B cell (primary cell): ENCODE results near the gene UNC5C. TPM values are rescaled to one million over a fixed set of nuclear protein-coding genes. Genes with fewer than 3 reads are reported as not detected.

Source experiments
- ATAC-seq: fragments of 200-7000 bp; cut with Tn5 transposase; one replicate; pipeline ENCODE4 v1.10.0; 2021; ENCODE audit warnings: low read depth, mild to moderate bottlenecking, moderate number of reproducible peaks, moderate library complexity
- CTCF ChIA-PET: fragments of 350-600 bp; sonication (Branson Sonifier 250); formaldehyde crosslinking; loops from one replicate; lab custom pipeline; 2021; ENCODE audit warnings: antibody characterized with exemption, inconsistent platforms; lab: Charles Lee
- POLR2A ChIA-PET: fragments of 350-600 bp; sonication (Branson Sonifier 250); formaldehyde crosslinking; loops from one replicate; lab custom pipeline; 2021; ENCODE audit warnings: antibody characterized with exemption; lab: Charles Lee
- DNase-seq: peaks from one replicate; pipeline ENCODE4 v3.0.0; 2013
- H2AFZ ChIP-seq: 2 replicates; pipeline ENCODE4 v1.6.1; 2012; ENCODE audit warnings: mild to moderate bottlenecking, low read depth, low read length; ENCODE audit not compliant: insufficient read depth, poor library complexity, severe bottlenecking
- H3K27ac ChIP-seq, 2 donors: 1 replicate in 1 of 2; 2 replicates in 1 of 2; pipeline ENCODE4 v1.5.1; 2012 to 2013; ENCODE audit warnings: low read length in 2 of 2, mild to moderate bottlenecking in 2 of 2, moderate library complexity in 1 of 2
- H3K27me3 ChIP-seq, 4 experiments: fragments of 200-600 bp in 1 of 4; sonication (generic) in 1 of 4; replicated peaks in 1 of 4; 1 replicate in 2 of 4; 2 replicates in 2 of 4; pipeline versions ENCODE4 v1.6.1 to v1.7.0; 2013 to 2016; ENCODE audit warnings: low read length in 3 of 4, mild to moderate bottlenecking in 2 of 4, mixed read lengths in 1 of 4, moderate library complexity in 1 of 4; ENCODE audit not compliant: insufficient read depth in 4 of 4, control insufficient read depth in 3 of 4; ENCODE audit errors: control extremely low read depth in 1 of 4
- H3K36me3 ChIP-seq, 2 experiments: replicated peaks in 1 of 2; 1 replicate in 1 of 2; 2 replicates in 1 of 2; pipeline versions ENCODE4 v1.6.1 to v1.7.1; 2013; ENCODE audit warnings: low read length in 1 of 2; ENCODE audit not compliant: insufficient read depth in 2 of 2, control insufficient read depth in 1 of 2; ENCODE audit errors: control extremely low read depth in 1 of 2, extremely low read depth in 1 of 2
- H3K4me1 ChIP-seq, 2 donors: fragments of 200-600 bp in 1 of 2; sonication (generic) in 1 of 2; 1 replicate in 1 of 2; 2 replicates in 1 of 2; pipeline versions ENCODE4 v1.5.1 to v1.6.1; 2013 to 2017; ENCODE audit warnings: low read length in 2 of 2; ENCODE audit not compliant: control insufficient read depth in 2 of 2, insufficient read depth in 2 of 2
- H3K4me2 ChIP-seq: replicated peaks from 2 replicates; pipeline ENCODE3; 2012; ENCODE audit warnings: mild to moderate bottlenecking, low read depth, low read length; ENCODE audit not compliant: poor library complexity, severe bottlenecking
- H3K4me3 ChIP-seq, 5 experiments: fragments of 200-600 bp in 1 of 5; sonication (generic) in 1 of 5; 1 replicate in 3 of 5; 2 replicates in 2 of 5; pipeline versions ENCODE4 v1.5.1 to v1.7.0; 2011 to 2016; ENCODE audit warnings: low read length in 4 of 5, mild to moderate bottlenecking in 4 of 5, low read depth in 2 of 5, control low read depth in 1 of 5, moderate library complexity in 1 of 5; ENCODE audit not compliant: insufficient read depth in 1 of 5; ENCODE audit errors: control extremely low read depth in 1 of 5, extremely low read depth in 1 of 5
- H3K79me2 ChIP-seq: fragments of 200-600 bp; sonication (generic); one replicate; pipeline ENCODE4 v1.6.0; 2016; ENCODE audit warnings: low read length; ENCODE audit not compliant: control insufficient read depth, insufficient read depth
- H3K9ac ChIP-seq: fragments of 200-600 bp; sonication (generic); 2 replicates; pipeline ENCODE4 v1.6.1; 2017; ENCODE audit warnings: mild to moderate bottlenecking, low read length, moderate library complexity
- H3K9me3 ChIP-seq, 3 donors: one replicate each; pipeline versions ENCODE4 v1.6.1 to v1.7.1; 2013; ENCODE audit warnings: low read length in 2 of 3; ENCODE audit not compliant: control insufficient read depth in 2 of 3, insufficient read depth in 1 of 3; ENCODE audit errors: control extremely low read depth in 1 of 3
- H4K20me1 ChIP-seq: 2 replicates; pipeline ENCODE4 v1.6.0; 2012; ENCODE audit warnings: mild to moderate bottlenecking, low read length; ENCODE audit not compliant: insufficient read depth, control insufficient read depth, poor library complexity, severe bottlenecking
- H3K27ac Mint-ChIP-seq: one replicate; pipeline ENCODE4 v1.8.0; 2021; ENCODE audit warnings: mixed read lengths
- H3K27me3 Mint-ChIP-seq: one replicate; pipeline ENCODE4 v1.8.0; 2021; ENCODE audit warnings: mixed read lengths
- H3K4me1 Mint-ChIP-seq: one replicate; pipeline ENCODE4 v1.8.0; 2021; ENCODE audit warnings: mixed read lengths
- H3K4me3 Mint-ChIP-seq: one replicate; pipeline ENCODE4 v1.8.0; 2021; ENCODE audit warnings: mixed read lengths
- H3K9me3 Mint-ChIP-seq: one replicate; pipeline ENCODE4 v1.8.0; 2022; ENCODE audit warnings: mixed read lengths; ENCODE audit not compliant: insufficient read depth
- CTCF ChIP-seq: fragments of 200-600 bp; IDR thresholded peaks from one replicate; pipeline ENCODE4 v1.8.0; 2022; ENCODE audit warnings: antibody characterized with exemption, mild to moderate bottlenecking
- EZH2 ChIP-seq: IDR thresholded peaks from 2 replicates; pipeline ENCODE4 v1.6.1; 2012; ENCODE audit warnings: borderline replicate concordance, low read depth, mild to moderate bottlenecking, moderate library complexity, low read length; ENCODE audit not compliant: insufficient read depth, poor library complexity, severe bottlenecking
- WGBS: methylation state at CpG from one replicate; pipeline ENCODE4 v1.1.5; 2013; ENCODE audit warnings: missing lambda C conversion rate; ENCODE audit not compliant: insufficient coverage; 5-methylcytosine and 5-hydroxymethylcytosine counted together
- intact Hi-C: fragments of 100-400 bp; cut with micrococcal nuclease; formaldehyde crosslinking; loops from one replicate; pipeline ENCODE4 v1.10.0; 2022
- polyA plus RNA-seq: library from polyadenylated mRNA; depleted of rRNA; stranded (reverse); fragments of >200 nt; gene quantifications from 2 replicates; pipeline ENCODE4 v1.2.3, GENCODE V29; 2012
- total RNA-seq, 2 donors: library from RNA; stranded (reverse); fragments of 120-200 nt in 1 of 2; gene quantifications; 1 replicate in 1 of 2; 2 replicates in 1 of 2; pipeline versions ENCODE4 v1.2.3 to v1.2.4, GENCODE V29; 2013 to 2022

UNC5C gene
- total and polyA plus RNA-seq, 2 donors (not counting 1 experiment from before 2014, with no cell fraction given) = not detected

GRCh38 chr4:95204267-95204844, 344.4 kb downstream of the UNC5C start:
- Histone ChIP-seq H3K27me3 (no peaks in the 10 kb centered on the region), H3K79me2 (no peaks in the 10 kb centered on the region), H3K27ac (no peak overlapping the region), H3K4me3 (no peak overlapping the region), H3K4me2 (no peak overlapping the region), H2AFZ (no peak overlapping the region), H3K9ac (no peak overlapping the region), H3K4me1 (no peaks in the 10 kb centered on the region), H3K9me3 (no peaks in the 10 kb centered on the region), H3K36me3 (no peaks in the 10 kb centered on the region), H4K20me1 (no peaks in the 10 kb centered on the region)
- ATAC-seq (no peak), DNase-seq (no peak)
- ChIA-PET POLR2A (no interaction called here), CTCF (no interaction called here)
- intact Hi-C loops = no loop called here
- Mint-ChIP-seq H3K27me3 (no peaks in the 10 kb centered on the region), H3K9me3 (no peaks in the 10 kb centered on the region), H3K4me1 (no peaks in the 10 kb centered on the region), H3K27ac (no peak overlapping the region), H3K4me3 (no peak overlapping the region)
- WGBS = 89% methylated on average over 8 of the region's 8 CpGs
- TF ChIP-seq EZH2 = no peak
- no peak for TF ChIP-seq CTCF

- H2AFZ ChIP-seq = no peak overlapping the region
- H3K27me3 ChIP-seq = no peaks in the 10 kb centered on the region
- Mint-ChIP-seq H3K4me1 (no peaks in the 10 kb centered on the region), H3K27ac (no peak overlapping the region), H3K9me3 (no peaks in the 10 kb centered on the region), H3K4me3 (no peak overlapping the region), H3K27me3 (no peaks in the 10 kb centered on the region)
- CTCF ChIA-PET = no interaction called here
- H3K79me2 ChIP-seq = no peaks in the 10 kb centered on the region
- TF ChIP-seq EZH2 (no peak), CTCF (no peak)
- no peak overlapping the region for H3K9ac ChIP-seq
- no peak overlapping the region for H3K27ac ChIP-seq
- WGBS = 92% methylated on average over 6 of the region's 7 CpGs
- intact Hi-C loops = no loop called here
- POLR2A ChIA-PET = no interaction called here
- H4K20me1 ChIP-seq = no peaks in the 10 kb centered on the region
- no peaks in the 10 kb centered on the region for H3K4me1 ChIP-seq
- no peaks in the 10 kb centered on the region for H3K36me3 ChIP-seq
- no peak overlapping the region for H3K4me3 ChIP-seq
- DNase-seq (no peak), ATAC-seq (no peak)
- H3K4me2 ChIP-seq = no peak overlapping the region
- no peaks in the 10 kb centered on the region for H3K9me3 ChIP-seq
Measured at GRCh38 chr4:95198961-95199360, 349.8 kb downstream of the UNC5C start.
